SK-N-SH (cell line): Measurements from ENCODE around the gene TBC1D16. TPM values are rescaled to one million over a fixed set of nuclear protein-coding genes. Genes with fewer than 3 reads are reported as not detected.

Source experiments
- CTCF ChIA-PET: fragments of 300-600, 350-600 bp; formaldehyde crosslinking; extraction: SDS; loops from one replicate; lab custom pipeline; 2021; lab: Yijun Ruan, JAX
- POLR2A ChIA-PET: fragments of 350-600 bp; sonication (Branson Sonifier 250); formaldehyde crosslinking; extraction: SDS; loops from one replicate; lab custom pipeline; 2020; ENCODE audit warnings: antibody characterized with exemption, inconsistent platforms; lab: Yijun Ruan, JAX
- DNase-seq: peaks from one replicate; pipeline ENCODE4 v3.0.0; 2012
- H2AFZ ChIP-seq: fragments of 200-600 bp; sonication (generic); 2 replicates; pipeline ENCODE4 v1.8.1; 2016; ENCODE audit warnings: antibody characterized with exemption, mild to moderate bottlenecking, low read depth
- H3F3A ChIP-seq: fragments of 200-600 bp; sonication (generic); replicated peaks from 2 replicates; pipeline ENCODE3; 2016; ENCODE audit warnings: antibody characterized with exemption, mild to moderate bottlenecking; ENCODE audit not compliant: insufficient read depth
- H3K27ac ChIP-seq, 2 experiments: fragments of 200-500 bp in 1 of 2; fragments of 200-600 bp in 1 of 2; sonication (Bioruptor generic) in 1 of 2; sonication (generic), shearing (Covaris generic) in 1 of 2; 2 replicates each; pipeline versions ENCODE4 v1.5.1 to v1.6.1; 2014 to 2016; ENCODE audit warnings: low read depth in 2 of 2, inconsistent platforms in 1 of 2, low read length in 1 of 2, mild to moderate bottlenecking in 1 of 2, mixed read lengths in 1 of 2
- H3K27me3 ChIP-seq: fragments of 200-600 bp; sonication (generic), shearing (Covaris generic); 2 replicates; pipeline ENCODE4 v1.6.1; 2016; ENCODE audit warnings: mixed run types; ENCODE audit not compliant: insufficient read depth
- H3K36me3 ChIP-seq, 2 experiments: fragments of 200-500 bp in 1 of 2; fragments of 200-600 bp in 1 of 2; sonication (Bioruptor generic) in 1 of 2; sonication (generic) in 1 of 2; replicated peaks in 1 of 2; 2 replicates each; pipeline versions ENCODE3 to v1.5.1; 2014 to 2016; ENCODE audit warnings: low read length in 1 of 2, mild to moderate bottlenecking in 1 of 2; ENCODE audit not compliant: insufficient read depth in 2 of 2, control insufficient read depth in 1 of 2
- H3K4me1 ChIP-seq, 2 experiments: fragments of 200-500 bp in 1 of 2; fragments of 200-600 bp in 1 of 2; sonication (Bioruptor generic) in 1 of 2; sonication (generic), shearing (Covaris generic) in 1 of 2; 2 replicates each; pipeline versions ENCODE4 v1.5.1 to v1.6.1; 2014 to 2016; ENCODE audit warnings: low read depth in 1 of 2, low read length in 1 of 2, mixed run types in 1 of 2; ENCODE audit not compliant: insufficient read depth in 2 of 2, control insufficient read depth in 1 of 2
- H3K4me2 ChIP-seq: fragments of 200-600 bp; sonication (generic), shearing (Covaris generic); 2 replicates; pipeline ENCODE4 v1.6.1; 2017; ENCODE audit warnings: mixed run types
- H3K4me3 ChIP-seq, 2 experiments: fragments of 200-500 bp in 1 of 2; fragments of 200-600 bp in 1 of 2; sonication (Bioruptor generic) in 1 of 2; sonication (generic), shearing (Covaris generic) in 1 of 2; 2 replicates each; pipeline versions ENCODE4 v1.5.1 to v1.8.1; 2014 to 2016; ENCODE audit warnings: low read depth in 2 of 2, inconsistent platforms in 1 of 2, low read length in 1 of 2, mild to moderate bottlenecking in 1 of 2, mixed read lengths in 1 of 2, moderate library complexity in 1 of 2
- H3K79me2 ChIP-seq: fragments of 200-600 bp; sonication (generic); 2 replicates; pipeline ENCODE4 v1.8.1; 2017; ENCODE audit warnings: mild to moderate bottlenecking; ENCODE audit not compliant: insufficient read depth
- H3K9ac ChIP-seq: fragments of 200-600 bp; sonication (generic); 2 replicates; pipeline ENCODE4 v1.6.1; 2017; ENCODE audit warnings: mixed run types
- H3K9me2 ChIP-seq: fragments of 200-600 bp; sonication (generic); 2 replicates; pipeline ENCODE4 v1.6.1; 2017; ENCODE audit warnings: mixed run types
- H3K9me3 ChIP-seq: fragments of 200-600 bp; sonication (generic); 2 replicates; pipeline ENCODE4 v1.6.1; 2017; ENCODE audit warnings: mixed run types, mild to moderate bottlenecking, moderate library complexity
- H4K20me1 ChIP-seq: fragments of 200-600 bp; sonication (generic); 2 replicates; pipeline ENCODE4 v1.6.1; 2017; ENCODE audit warnings: mild to moderate bottlenecking, mixed run types; ENCODE audit not compliant: insufficient read depth
- EZH2phosphoT487 ChIP-seq: fragments of 200-600 bp; sonication (generic); IDR thresholded peaks from 2 replicates; pipeline ENCODE4 v1.6.1; 2017; ENCODE audit warnings: low read depth, mixed run types, mild to moderate bottlenecking, antibody characterized with exemption, moderate library complexity, borderline replicate concordance
- FOSL2 ChIP-seq: IDR thresholded peaks from 2 replicates; pipeline ENCODE4 v1.4.0; 2012; ENCODE audit warnings: low read depth, mild to moderate bottlenecking, moderate library complexity, borderline replicate concordance
- FOXJ3 ChIP-seq: sonication (generic); formaldehyde crosslinking; IDR thresholded peaks from 2 replicates; pipeline ENCODE4 v1.5.1; 2020; ENCODE audit warnings: mild to moderate bottlenecking, missing genetic modification reagents
- FOXM1 ChIP-seq: IDR thresholded peaks from 2 replicates; pipeline ENCODE4 v1.4.0; 2012; ENCODE audit warnings: low read depth, mild to moderate bottlenecking
- GABPA ChIP-seq: IDR thresholded peaks from 2 replicates; pipeline ENCODE4 v1.4.0; 2012; ENCODE audit warnings: low read depth, mild to moderate bottlenecking
- GATA2 ChIP-seq: sonication (generic); formaldehyde crosslinking; IDR thresholded peaks from 2 replicates; pipeline ENCODE4 v1.5.0; 2020; ENCODE audit warnings: mild to moderate bottlenecking, missing genetic modification reagents
- MAX ChIP-seq: IDR thresholded peaks from 2 replicates; pipeline ENCODE4 v1.4.0; 2012; ENCODE audit warnings: low read depth
- NRF1 ChIP-seq: IDR thresholded peaks from 2 replicates; pipeline ENCODE4 v1.6.1; 2012; ENCODE audit warnings: low read depth, mild to moderate bottlenecking, low read length
- RAD21 ChIP-seq: IDR thresholded peaks from 2 replicates; pipeline ENCODE4 v1.6.1; 2012; ENCODE audit warnings: mild to moderate bottlenecking, low read length
- RCOR1 ChIP-seq: fragments of 150-350 bp; IDR thresholded peaks from 2 replicates; pipeline ENCODE4 v1.6.1; 2017; ENCODE audit warnings: antibody characterized with exemption, low read length
- RFX5 ChIP-seq: IDR thresholded peaks from 2 replicates; pipeline ENCODE4 v1.6.1; 2012; ENCODE audit warnings: mild to moderate bottlenecking, improper control_type of control experiment, low read length
- TEAD4 ChIP-seq: IDR thresholded peaks from 2 replicates; pipeline ENCODE4 v1.4.0; 2012; ENCODE audit warnings: mild to moderate bottlenecking, borderline replicate concordance; ENCODE audit not compliant: insufficient read depth
- ZBTB33 ChIP-seq: IDR thresholded peaks from 2 replicates; pipeline ENCODE4 v1.4.0; 2012; ENCODE audit warnings: low read depth, borderline replicate concordance
- WGBS: methylation state at CpG from one replicate; pipeline ENCODE4 v1.1.6; 2017; ENCODE audit warnings: low lambda C conversion rate; 5-methylcytosine and 5-hydroxymethylcytosine counted together
- polyA plus RNA-seq, 3 experiments: library from polyadenylated mRNA; depleted of rRNA; stranded (reverse); fragments of >200 nt; gene quantifications; 2 replicates each; pipeline ENCODE4 v1.2.3, GENCODE V29; 2012
- TF ChIP-seq, protein P1 (sequence below): IDR thresholded peaks from 2 replicates; pipeline ENCODE4; 2012
- TF ChIP-seq, protein P2 (sequence below): fragments of 150-350 bp; IDR thresholded peaks from 2 replicates; pipeline ENCODE4 v1.6.1; 2016; ENCODE audit warnings: mild to moderate bottlenecking, low read depth, low read length

Gene TBC1D16
- polyA plus RNA-seq, 1 of the 3 experiments (the other 2 are of a cell fraction) = 14.5 TPM

DNA sequence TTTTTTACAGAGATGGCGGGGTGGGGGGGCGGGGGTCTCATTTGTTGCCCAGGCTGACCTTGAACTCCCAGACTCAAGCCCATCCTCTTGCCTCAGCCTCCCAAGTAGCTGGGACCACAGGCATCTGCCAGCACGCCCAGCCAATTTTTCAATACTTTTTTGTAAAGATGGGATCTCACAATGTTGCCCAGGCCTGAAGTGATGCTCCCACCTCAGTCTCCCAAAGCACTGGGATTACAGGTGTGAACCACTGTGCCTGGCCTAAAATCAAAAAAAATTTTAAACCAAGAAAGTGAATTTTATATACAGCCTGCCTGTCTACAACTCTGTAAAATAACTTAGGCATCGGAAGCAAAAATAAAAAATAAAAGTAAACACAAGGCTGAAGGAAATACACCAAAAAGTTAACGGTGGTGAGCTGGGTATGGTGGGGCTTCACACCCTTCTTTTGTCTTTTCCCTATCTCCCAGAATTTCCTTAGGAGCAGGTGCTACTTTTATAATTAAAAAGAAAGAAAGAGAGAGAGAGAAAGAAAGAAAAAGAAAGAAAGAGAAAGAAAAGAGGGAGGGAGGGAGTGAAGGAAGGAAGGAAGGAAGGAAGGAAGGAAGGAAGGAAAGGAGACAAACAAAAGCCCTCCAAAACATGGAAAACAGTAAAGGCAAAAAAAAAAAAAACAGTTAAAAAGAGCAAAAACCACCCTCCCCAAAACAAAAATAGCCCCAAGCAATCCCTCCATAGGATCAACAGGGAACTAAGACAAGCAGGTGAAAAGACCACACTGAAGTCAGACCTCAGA lies 51.4 kb downstream of the TBC1D16 start:
- Histone ChIP-seq H3K4me1 (peaks cover 29 to 48% of the 10 kb centered on the region in 2 experiments; a peak in 3 of 4 replicates), H3K27ac (no peak overlapping the region), H3K4me3 (no peak overlapping the region), H4K20me1 (peaks cover 21% of the 10 kb centered on the region), H3F3A (peaks cover 5% of the 10 kb centered on the region), H3K9me3 (no peaks in the 10 kb centered on the region), H3K79me2 (peaks cover 16% of the 10 kb centered on the region; the same call in 1 of the 2 replicates), H3K36me3 (peaks cover 0 to under 1% of the 10 kb centered on the region in 2 experiments), H3K27me3 (no peaks in the 10 kb centered on the region), H3K9ac (no peak overlapping the region), H3K4me2 (no peak overlapping the region), H3K9me2 (no peaks in the 10 kb centered on the region), H2AFZ (no peak overlapping the region)
- 98% methylated on average over 5 of the region's 5 CpGs for WGBS
- ChIA-PET CTCF (interaction anchor here (0.7 to 13.1 kb wide), 12 partner anchors 8 to 525 kb away, joined by 3 to 209 read pairs (median 4); partner anchors contain the start of gene CBX4), POLR2A (interaction anchor here (0.7 kb wide), 2 partner anchors 10 to 133 kb away, joined by 3 read pairs; no protein-coding TSS in a partner anchor)
- TF ChIP-seq, protein P1, sequence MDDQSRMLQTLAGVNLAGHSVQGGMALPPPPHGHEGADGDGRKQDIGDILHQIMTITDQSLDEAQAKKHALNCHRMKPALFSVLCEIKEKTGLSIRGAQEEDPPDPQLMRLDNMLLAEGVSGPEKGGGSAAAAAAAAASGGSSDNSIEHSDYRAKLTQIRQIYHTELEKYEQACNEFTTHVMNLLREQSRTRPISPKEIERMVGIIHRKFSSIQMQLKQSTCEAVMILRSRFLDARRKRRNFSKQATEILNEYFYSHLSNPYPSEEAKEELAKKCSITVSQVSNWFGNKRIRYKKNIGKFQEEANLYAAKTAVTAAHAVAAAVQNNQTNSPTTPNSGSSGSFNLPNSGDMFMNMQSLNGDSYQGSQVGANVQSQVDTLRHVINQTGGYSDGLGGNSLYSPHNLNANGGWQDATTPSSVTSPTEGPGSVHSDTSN = no peak
- TF ChIP-seq RAD21 (no peak), ZBTB33 (no peak)
- DNase-seq = no peak

DNA sequence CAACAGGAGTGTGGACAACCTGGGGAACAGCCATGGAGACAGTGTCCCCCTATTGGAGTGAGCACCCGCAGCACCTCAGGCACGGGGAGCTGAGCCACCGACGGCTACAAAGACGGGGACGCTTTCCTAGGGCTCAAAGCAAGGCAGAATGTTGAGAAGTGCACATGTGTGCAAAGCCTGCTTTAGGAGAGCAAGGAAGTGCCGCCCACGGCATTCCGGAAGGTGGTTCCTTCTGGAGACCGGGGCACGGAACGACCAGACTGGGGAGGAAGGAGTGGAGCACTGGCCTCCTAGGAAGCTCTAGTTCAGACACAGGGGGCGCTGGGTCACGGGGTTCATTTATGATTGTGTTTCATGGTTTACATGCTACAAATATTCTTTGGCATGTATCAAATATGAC lies 52.2 kb downstream of the TBC1D16 start:
- Histone ChIP-seq H3K79me2 (peaks cover 16% of the 10 kb centered on the region; the same call in 1 of the 2 replicates), H3K27me3 (no peaks in the 10 kb centered on the region), H3K9me3 (no peaks in the 10 kb centered on the region), H3K36me3 (peaks cover 2 to 4% of the 10 kb centered on the region in 2 experiments), H3K27ac (no peak overlapping the region), H3K4me1 (peaks cover 29 to 48% of the 10 kb centered on the region in 2 experiments; a peak in 3 of 4 replicates), H3K9me2 (no peaks in the 10 kb centered on the region), H3K4me3 (no peak overlapping the region), H3K9ac (no peak overlapping the region), H4K20me1 (peaks cover 21% of the 10 kb centered on the region), H2AFZ (no peak overlapping the region), H3F3A (peaks cover 5% of the 10 kb centered on the region), H3K4me2 (no peak overlapping the region)
- 94% methylated on average over 14 of the region's 14 CpGs for WGBS
- ChIA-PET CTCF (interaction anchor here (0.9 to 13.1 kb wide), 9 partner anchors 8 to 242 kb away, joined by 3 to 209 read pairs (median 5); partner anchors contain the start of gene CBX4), POLR2A (no interaction called here)
- DNase-seq = peak; percentile 18
- TF ChIP-seq NRF1 (no peak), EZH2phosphoT487 (no peak), FOSL2 (no peak), RCOR1 (no peak), TEAD4 (no peak), MAX (no peak), FOXJ3 (no peak), GABPA (no peak), RFX5 (no peak), FOXM1 (no peak), GATA2 (CRISPR knock-in tag) (no peak)
- TF ChIP-seq, protein P2, sequence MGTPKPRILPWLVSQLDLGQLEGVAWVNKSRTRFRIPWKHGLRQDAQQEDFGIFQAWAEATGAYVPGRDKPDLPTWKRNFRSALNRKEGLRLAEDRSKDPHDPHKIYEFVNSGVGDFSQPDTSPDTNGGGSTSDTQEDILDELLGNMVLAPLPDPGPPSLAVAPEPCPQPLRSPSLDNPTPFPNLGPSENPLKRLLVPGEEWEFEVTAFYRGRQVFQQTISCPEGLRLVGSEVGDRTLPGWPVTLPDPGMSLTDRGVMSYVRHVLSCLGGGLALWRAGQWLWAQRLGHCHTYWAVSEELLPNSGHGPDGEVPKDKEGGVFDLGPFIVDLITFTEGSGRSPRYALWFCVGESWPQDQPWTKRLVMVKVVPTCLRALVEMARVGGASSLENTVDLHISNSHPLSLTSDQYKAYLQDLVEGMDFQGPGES = no peak
